Cardiac muscle cell (in vitro differentiated cells and primary cell): ENCODE measurements around the gene NXF3. TPM values are rescaled to one million over a fixed set of nuclear protein-coding genes. Genes with fewer than 3 reads are reported as not detected.

ENCODE experiments used
- DNase-seq, 2 donors: peaks; one replicate each; pipeline versions ENCODE4 v3.0.0 to v3.0.0-alpha.2; 2010 to 2017; ENCODE audit warnings: low read depth in 1 of 2, low spot score in 1 of 2
- H3K27ac ChIP-seq: fragments of 200-600 bp; sonication (generic); 2 replicates; pipeline ENCODE4 v1.5.1; 2016
- H3K27me3 ChIP-seq: fragments of 200-600 bp; sonication (generic); 2 replicates; pipeline ENCODE4 v1.6.0; 2016; ENCODE audit warnings: control low read depth
- H3K36me3 ChIP-seq: fragments of 200-600 bp; sonication (generic); 2 replicates; pipeline ENCODE4 v1.5.1; 2016; ENCODE audit warnings: control low read depth
- H3K4me1 ChIP-seq: fragments of 200-600 bp; sonication (generic); 2 replicates; pipeline ENCODE4 v1.8.1; 2017; ENCODE audit warnings: low read depth, mild to moderate bottlenecking, mixed run types
- H3K4me3 ChIP-seq: fragments of 200-600 bp; sonication (generic); 2 replicates; pipeline ENCODE4 v1.5.1; 2016; ENCODE audit warnings: mild to moderate bottlenecking
- H3K9me3 ChIP-seq: fragments of 200-600 bp; sonication (generic); 2 replicates; pipeline ENCODE4 v1.5.1; 2017; ENCODE audit warnings: low read depth, mild to moderate bottlenecking, control low read depth
- CTCF ChIP-seq: IDR thresholded peaks from 2 replicates; pipeline ENCODE4 v1.5.1; 2012; ENCODE audit warnings: low read depth, mild to moderate bottlenecking, low read length
- polyA plus RNA-seq: library from polyadenylated mRNA; unstranded; fragments of >200 nt; fragmentation: Nextera tagmentation; extraction: Ambion mirVana; gene quantifications from 2 replicates; pipeline ENCODE4 v1.2.1, GENCODE V29; 2016
- total RNA-seq: library from RNA; depleted of rRNA; stranded (reverse); fragments of >200 nt; gene quantifications from 2 replicates; pipeline ENCODE4 v1.2.3, GENCODE V29; 2016

Gene NXF3
- total and polyA plus RNA-seq, 2 experiments from 2014 or later = 0.27 TPM; not detected in 1

GRCh38 chrX:103073467-103073866 lies 19.5 kb downstream of the NXF3 start:
- Histone ChIP-seq H3K36me3 (no peaks in the 10 kb centered on the region), H3K27ac (no peak overlapping the region), H3K4me1 (no peaks in the 10 kb centered on the region), H3K4me3 (no peak overlapping the region), H3K27me3 (no peaks in the 10 kb centered on the region), H3K9me3 (no peaks in the 10 kb centered on the region)
- TF ChIP-seq CTCF = no peak
- DNase-seq = peak in 1 of 2 donors; percentile 47

- H3K27me3 ChIP-seq = no peaks in the 10 kb centered on the region
- H3K4me3 ChIP-seq = no peak overlapping the region
- H3K27ac ChIP-seq = no peak overlapping the region
- no peaks in the 10 kb centered on the region for H3K9me3 ChIP-seq
- H3K36me3 ChIP-seq = no peaks in the 10 kb centered on the region
- peak in 1 of 2 donors; percentile 64 for DNase-seq
- TF ChIP-seq CTCF = no peak
- no peaks in the 10 kb centered on the region for H3K4me1 ChIP-seq
These were observed 26.3 kb downstream of the NXF3 start for GRCh38 chrX:103066606-103067005.

DNA sequence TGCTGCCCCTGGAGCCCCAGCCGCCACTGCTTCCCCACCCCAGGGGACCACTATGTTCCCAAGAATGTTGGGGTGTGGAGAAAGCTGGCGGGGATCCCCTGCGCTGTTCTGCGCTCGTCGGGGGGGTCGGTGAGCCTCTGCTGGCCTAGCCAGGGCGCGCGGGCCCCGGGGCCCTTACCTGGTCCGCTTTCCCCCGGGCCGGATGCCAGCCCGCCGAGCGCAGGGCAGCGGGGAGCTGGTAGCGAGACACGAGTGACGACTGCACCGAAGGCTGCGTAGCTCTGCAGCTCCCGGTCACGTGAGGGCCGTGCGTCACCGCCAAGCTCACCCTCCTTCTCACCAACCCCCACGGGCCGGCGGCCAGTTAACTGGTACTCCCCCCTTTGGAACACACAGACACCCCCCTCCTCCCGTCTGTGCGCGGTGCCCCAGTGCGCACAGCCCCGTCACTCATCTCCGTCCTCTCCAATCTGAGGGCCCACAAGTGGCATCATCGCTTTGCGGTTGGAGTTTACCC lies 29.0 kb downstream of the NXF3 start, which contains the start of gene BEX1:
BEX1 (minus strand) TSS at position 254 of the 517 bp plus-strand sequence. CDS start 897 bp downstream, outside the sequence.
- Histone ChIP-seq H3K27me3 (no peaks in the 10 kb centered on the region), H3K4me1 (no peaks in the 10 kb centered on the region), H3K27ac (peak within 1 kb of the TSS; percentile 28), H3K4me3 (peak within 1 kb of the TSS; percentile 63), H3K36me3 (no peaks in the 10 kb centered on the region), H3K9me3 (no peaks in the 10 kb centered on the region)
- TF ChIP-seq CTCF = no peak
- DNase-seq = peak; percentile 74 to 87

DNA sequence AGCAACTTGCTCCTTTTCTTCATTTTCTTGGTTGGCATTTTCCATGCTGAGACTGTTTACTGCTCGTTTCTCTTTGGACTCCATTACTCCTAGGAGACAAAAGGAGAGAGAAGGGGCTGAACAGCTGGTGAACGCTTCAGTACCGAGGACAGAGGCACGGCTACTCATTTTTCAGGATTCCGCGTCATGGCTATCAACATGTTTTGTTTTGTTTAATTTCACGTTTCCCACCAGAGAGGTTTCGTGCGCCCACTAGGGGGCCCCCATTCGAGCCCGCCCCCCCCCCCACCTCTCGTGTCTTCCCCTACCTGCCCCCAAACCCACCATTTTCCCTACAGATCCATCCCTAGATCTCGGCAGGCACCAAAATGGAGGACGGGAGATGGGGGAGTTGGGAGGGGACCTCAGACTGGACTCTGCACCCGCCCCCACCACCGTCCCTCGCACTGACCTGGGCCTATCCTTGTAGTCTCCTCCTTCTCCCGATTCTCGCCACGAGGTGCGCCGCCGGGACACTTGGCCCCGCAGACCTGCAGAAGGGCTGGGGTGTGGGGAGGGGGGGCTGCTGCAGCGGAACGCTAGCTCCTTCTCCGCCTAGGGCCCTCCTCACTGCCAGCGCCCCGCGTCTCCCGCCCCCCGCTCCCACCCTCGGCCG lies 29.6 kb downstream of the NXF3 start:
- H3K27ac ChIP-seq = peak overlapping the region; percentile 28
- DNase-seq = peak; percentile 54 to 61
- H3K9me3 ChIP-seq = no peaks in the 10 kb centered on the region
- H3K4me1 ChIP-seq = no peaks in the 10 kb centered on the region
- no peaks in the 10 kb centered on the region for H3K36me3 ChIP-seq
- TF ChIP-seq CTCF = peak; percentile 8
- no peaks in the 10 kb centered on the region for H3K27me3 ChIP-seq
- H3K4me3 ChIP-seq = peak overlapping the region; percentile 63

DNA sequence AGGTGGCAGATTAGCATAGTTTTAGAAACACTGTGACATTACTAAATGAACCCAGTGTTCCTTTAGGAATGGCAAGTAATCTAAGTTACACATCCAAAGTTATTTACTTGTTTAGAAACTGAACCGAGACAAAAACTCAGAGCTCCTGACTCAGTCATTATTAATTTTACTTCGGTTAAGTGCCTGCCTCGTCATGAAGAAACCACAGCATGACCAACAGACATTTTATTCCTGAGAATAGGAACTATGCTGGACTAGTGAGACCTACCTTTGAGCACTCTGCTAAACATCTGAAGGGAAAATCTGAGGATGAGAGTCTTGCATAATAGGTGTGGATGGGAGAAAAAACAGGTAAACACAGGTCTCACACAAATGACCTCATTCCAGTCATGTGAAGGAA lies 31.5 kb downstream of the NXF3 start:
- no peak for DNase-seq
- H3K27me3 ChIP-seq = no peaks in the 10 kb centered on the region
- H3K9me3 ChIP-seq = no peaks in the 10 kb centered on the region
- no peak for TF ChIP-seq CTCF
- no peaks in the 10 kb centered on the region for H3K4me1 ChIP-seq
- H3K4me3 ChIP-seq = no peak overlapping the region
- H3K27ac ChIP-seq = no peak overlapping the region
- H3K36me3 ChIP-seq = no peaks in the 10 kb centered on the region
